ENCODE measurements around the gene DEPDC5.

DEPDC5 gene

DNA sequence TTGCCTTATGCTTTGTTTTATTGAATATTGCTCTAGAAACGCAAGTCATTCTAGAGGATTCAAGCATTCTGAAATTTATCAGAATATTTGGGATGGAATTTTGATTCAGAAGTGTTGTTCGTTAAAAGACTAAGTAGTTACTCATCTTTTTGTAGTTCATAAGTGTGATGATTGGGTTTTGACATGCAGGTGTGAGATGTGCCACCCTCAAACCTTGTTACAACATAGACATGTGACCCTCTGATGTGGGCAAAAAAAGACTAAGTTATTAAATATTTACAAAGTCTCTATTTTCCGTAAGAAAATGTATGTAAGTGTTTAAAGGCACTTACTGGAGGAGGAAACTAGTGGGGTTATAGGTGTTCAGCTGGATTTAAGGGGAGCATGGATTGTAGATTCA, 199.4 kb downstream of the DEPDC5 start:
- DNase-seq = no peak

- DNase-seq = no peak
These were observed 201.0 kb downstream of the DEPDC5 start for GRCh38 chr22:31954535-31955523.

DNA sequence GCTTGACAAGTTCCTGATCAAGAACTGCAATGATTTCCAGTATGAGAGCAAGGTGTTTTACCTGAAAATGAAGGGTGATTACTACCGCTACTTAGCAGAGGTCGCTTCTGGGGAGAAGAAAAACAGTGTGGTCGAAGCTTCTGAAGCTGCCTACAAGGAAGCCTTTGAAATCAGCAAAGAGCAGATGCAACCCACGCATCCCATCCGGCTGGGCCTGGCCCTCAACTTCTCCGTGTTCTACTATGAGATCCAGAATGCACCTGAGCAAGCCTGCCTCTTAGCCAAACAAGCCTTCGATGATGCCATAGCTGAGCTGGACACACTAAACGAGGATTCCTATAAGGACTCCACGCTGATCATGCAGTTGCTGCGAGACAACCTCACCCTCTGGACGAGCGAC, 202.5 kb downstream of the DEPDC5 start:
- peak; percentile 27 for DNase-seq

Measured in activated CD8-positive, alpha-beta memory T cell treated with anti-CD3 and anti-CD28 coated beads, Interleukin-2, amount 50 U/mL, for 4 hours (primary cell).